ENCODE results near the gene GXYLT2. TPM values are rescaled to one million over a fixed set of nuclear protein-coding genes. Genes with fewer than 3 reads are reported as not detected.

GXYLT2 gene
- total and polyA plus RNA-seq, 2 of the 13 experiments (the other 11 are each of a cell fraction or from before 2014, with no cell fraction given), result 4.3 to 6.9 TPM

DNA sequence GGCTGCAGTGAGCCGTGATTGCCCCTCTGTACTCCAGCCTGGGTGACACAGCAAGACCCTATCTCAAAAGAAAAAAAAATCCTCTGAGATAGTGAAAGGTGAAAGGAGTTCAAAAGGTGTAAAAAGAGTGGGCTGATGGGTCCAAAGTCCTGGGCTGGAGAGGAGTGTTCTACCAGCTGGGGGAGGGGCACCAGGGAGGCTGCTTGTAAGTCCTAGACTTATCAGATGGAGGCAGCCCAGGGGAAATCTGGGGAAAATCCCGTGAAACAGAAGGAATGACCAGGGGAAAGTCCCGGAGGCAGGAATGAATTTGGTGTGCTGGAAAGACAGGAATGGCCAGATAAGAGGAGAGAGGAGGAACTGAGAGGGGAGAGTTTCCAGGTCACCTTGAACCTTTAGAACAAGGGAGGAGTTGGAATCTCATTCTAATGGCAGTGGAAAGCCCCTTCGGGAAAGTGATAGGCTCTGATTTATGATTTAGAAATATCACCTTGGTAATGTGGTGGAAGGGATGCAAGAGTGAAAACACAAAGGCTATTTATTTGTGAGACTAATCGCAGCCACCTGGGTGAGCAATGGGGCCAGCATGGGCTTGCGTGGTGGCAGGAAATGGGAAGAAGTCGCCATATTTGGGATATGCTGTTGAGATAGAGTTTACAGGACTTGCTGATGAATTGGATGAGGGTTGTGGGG lies 85.3 kb downstream of the GXYLT2 start (continued):
- TF ChIP-seq ZSCAN22 (CRISPR knock-in tag; IDR thresholded peaks at IDR 0.05) (peak; percentile 61; the same call in 1 of the 2 replicates), MAF1 (CRISPR knock-in tag; IDR thresholded peaks at IDR 0.05; ENCODE audit: borderline replicate concordance) (no peak), RXRA (CRISPR knock-in tag; IDR thresholded peaks at IDR 0.05) (peak; percentile 89; the same call in 1 of the 2 replicates), HNF4G (IDR thresholded peaks at IDR 0.05; ENCODE audit: borderline replicate concordance, low read depth, low read length) (peak; percentile 79; the same call in 1 of the 2 replicates), HNF4G (CRISPR knock-in tag; IDR thresholded peaks at IDR 0.05; ENCODE audit: borderline replicate concordance, low read depth) (0 out of 2 replicates have a peak, but pooled peaks have one; percentile 46), ZNF883 (CRISPR knock-in tag; IDR thresholded peaks at IDR 0.05; ENCODE audit: not compliant biosample characterization) (no peak), TBX3 (IDR thresholded peaks at IDR 0.05; ENCODE audit: borderline replicate concordance) (peak; percentile 73; the same call in 1 of the 2 replicates), MTA3 (CRISPR knock-in tag; IDR thresholded peaks at IDR 0.05) (no peak), KAT8 (CRISPR knock-in tag; IDR thresholded peaks at IDR 0.05) (peak; percentile 36; the same call in 1 of the 2 replicates), SRY (CRISPR knock-in tag; IDR thresholded peaks at IDR 0.05) (no peak), ZBTB42 (CRISPR knock-in tag; IDR thresholded peaks at IDR 0.05) (no peak), ZFX (CRISPR knock-in tag; IDR thresholded peaks at IDR 0.05; ENCODE audit: low read depth) (no peak), KDM5B (CRISPR knock-in tag; IDR thresholded peaks at IDR 0.05; ENCODE audit: borderline replicate concordance) (no peak), NFKB2 (CRISPR knock-in tag; IDR thresholded peaks at IDR 0.05; ENCODE audit: borderline replicate concordance) (no peak), NR2C2 (CRISPR knock-in tag; IDR thresholded peaks at IDR 0.05; ENCODE audit: borderline replicate concordance) (peak; percentile 60; the same call in 1 of the 2 replicates), KDM5A (IDR thresholded peaks at IDR 0.05; ENCODE audit: borderline replicate concordance, low read length) (no peak), NR2F6 (IDR thresholded peaks at IDR 0.05) (peak; percentile 80), NR2F6 (CRISPR knock-in tag; IDR thresholded peaks at IDR 0.05) (peak; percentile 58; the same call in 1 of the 2 replicates), REL (CRISPR knock-in tag; conservative IDR thresholded peaks at IDR 0.05) (no peak), DMAP1 (CRISPR knock-in tag; IDR thresholded peaks at IDR 0.05) (no peak), FOXK2 (IDR thresholded peaks at IDR 0.05) (no peak)
- TF ChIP-seq, protein P1, sequence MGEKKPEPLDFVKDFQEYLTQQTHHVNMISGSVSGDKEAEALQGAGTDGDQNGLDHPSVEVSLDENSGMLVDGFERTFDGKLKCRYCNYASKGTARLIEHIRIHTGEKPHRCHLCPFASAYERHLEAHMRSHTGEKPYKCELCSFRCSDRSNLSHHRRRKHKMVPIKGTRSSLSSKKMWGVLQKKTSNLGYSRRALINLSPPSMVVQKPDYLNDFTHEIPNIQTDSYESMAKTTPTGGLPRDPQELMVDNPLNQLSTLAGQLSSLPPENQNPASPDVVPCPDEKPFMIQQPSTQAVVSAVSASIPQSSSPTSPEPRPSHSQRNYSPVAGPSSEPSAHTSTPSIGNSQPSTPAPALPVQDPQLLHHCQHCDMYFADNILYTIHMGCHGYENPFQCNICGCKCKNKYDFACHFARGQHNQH (CRISPR knock-in tag; IDR thresholded peaks at IDR 0.05), result no peak
- TF ChIP-seq, protein P2, sequence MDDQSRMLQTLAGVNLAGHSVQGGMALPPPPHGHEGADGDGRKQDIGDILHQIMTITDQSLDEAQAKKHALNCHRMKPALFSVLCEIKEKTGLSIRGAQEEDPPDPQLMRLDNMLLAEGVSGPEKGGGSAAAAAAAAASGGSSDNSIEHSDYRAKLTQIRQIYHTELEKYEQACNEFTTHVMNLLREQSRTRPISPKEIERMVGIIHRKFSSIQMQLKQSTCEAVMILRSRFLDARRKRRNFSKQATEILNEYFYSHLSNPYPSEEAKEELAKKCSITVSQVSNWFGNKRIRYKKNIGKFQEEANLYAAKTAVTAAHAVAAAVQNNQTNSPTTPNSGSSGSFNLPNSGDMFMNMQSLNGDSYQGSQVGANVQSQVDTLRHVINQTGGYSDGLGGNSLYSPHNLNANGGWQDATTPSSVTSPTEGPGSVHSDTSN (CRISPR knock-in tag; IDR thresholded peaks at IDR 0.05; ENCODE audit: borderline replicate concordance), result no peak
- TF ChIP-seq, protein P3, sequence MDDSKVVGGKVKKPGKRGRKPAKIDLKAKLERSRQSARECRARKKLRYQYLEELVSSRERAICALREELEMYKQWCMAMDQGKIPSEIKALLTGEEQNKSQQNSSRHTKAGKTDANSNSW (CRISPR knock-in tag; IDR thresholded peaks at IDR 0.05; ENCODE audit: borderline replicate concordance), result no peak
- TF ChIP-seq, protein P4, sequence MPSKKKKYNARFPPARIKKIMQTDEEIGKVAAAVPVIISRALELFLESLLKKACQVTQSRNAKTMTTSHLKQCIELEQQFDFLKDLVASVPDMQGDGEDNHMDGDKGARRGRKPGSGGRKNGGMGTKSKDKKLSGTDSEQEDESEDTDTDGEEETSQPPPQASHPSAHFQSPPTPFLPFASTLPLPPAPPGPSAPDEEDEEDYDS (CRISPR knock-in tag; IDR thresholded peaks at IDR 0.05), result no peak
- TF ChIP-seq, protein P5, sequence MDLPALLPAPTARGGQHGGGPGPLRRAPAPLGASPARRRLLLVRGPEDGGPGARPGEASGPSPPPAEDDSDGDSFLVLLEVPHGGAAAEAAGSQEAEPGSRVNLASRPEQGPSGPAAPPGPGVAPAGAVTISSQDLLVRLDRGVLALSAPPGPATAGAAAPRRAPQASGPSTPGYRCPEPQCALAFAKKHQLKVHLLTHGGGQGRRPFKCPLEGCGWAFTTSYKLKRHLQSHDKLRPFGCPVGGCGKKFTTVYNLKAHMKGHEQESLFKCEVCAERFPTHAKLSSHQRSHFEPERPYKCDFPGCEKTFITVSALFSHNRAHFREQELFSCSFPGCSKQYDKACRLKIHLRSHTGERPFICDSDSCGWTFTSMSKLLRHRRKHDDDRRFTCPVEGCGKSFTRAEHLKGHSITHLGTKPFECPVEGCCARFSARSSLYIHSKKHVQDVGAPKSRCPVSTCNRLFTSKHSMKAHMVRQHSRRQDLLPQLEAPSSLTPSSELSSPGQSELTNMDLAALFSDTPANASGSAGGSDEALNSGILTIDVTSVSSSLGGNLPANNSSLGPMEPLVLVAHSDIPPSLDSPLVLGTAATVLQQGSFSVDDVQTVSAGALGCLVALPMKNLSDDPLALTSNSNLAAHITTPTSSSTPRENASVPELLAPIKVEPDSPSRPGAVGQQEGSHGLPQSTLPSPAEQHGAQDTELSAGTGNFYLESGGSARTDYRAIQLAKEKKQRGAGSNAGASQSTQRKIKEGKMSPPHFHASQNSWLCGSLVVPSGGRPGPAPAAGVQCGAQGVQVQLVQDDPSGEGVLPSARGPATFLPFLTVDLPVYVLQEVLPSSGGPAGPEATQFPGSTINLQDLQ (CRISPR knock-in tag; IDR thresholded peaks at IDR 0.05), result no peak

Data from HepG2 (cell line).